ENCODE data around the gene C11orf52.

DNA sequence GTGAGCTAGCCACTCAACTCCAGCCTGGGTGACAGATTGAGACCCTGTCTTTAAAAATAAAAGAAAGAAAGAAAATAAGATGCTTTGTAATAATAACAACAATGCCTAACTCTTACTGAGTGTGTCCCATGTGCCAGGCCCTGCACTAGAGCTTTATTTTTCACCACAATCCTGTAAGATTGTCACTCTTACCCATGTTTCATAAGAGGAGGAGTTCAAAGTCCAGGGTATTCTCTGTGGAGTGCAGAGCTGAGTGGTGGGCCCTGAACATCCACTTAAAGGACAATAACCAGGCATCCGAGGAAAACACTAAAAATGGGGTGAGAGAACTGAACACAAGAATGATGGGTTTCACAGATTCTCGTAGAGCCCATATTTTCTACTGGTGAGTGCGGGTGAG, 925 bp upstream of the C11orf52 start:
- no peak for TF ChIP-seq POLR2AphosphoS5 (IDR thresholded peaks at IDR 0.05)
- TF ChIP-seq, protein P1, sequence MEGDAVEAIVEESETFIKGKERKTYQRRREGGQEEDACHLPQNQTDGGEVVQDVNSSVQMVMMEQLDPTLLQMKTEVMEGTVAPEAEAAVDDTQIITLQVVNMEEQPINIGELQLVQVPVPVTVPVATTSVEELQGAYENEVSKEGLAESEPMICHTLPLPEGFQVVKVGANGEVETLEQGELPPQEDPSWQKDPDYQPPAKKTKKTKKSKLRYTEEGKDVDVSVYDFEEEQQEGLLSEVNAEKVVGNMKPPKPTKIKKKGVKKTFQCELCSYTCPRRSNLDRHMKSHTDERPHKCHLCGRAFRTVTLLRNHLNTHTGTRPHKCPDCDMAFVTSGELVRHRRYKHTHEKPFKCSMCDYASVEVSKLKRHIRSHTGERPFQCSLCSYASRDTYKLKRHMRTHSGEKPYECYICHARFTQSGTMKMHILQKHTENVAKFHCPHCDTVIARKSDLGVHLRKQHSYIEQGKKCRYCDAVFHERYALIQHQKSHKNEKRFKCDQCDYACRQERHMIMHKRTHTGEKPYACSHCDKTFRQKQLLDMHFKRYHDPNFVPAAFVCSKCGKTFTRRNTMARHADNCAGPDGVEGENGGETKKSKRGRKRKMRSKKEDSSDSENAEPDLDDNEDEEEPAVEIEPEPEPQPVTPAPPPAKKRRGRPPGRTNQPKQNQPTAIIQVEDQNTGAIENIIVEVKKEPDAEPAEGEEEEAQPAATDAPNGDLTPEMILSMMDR (IDR thresholded peaks at IDR 0.05 in 8 of 11, conservative IDR thresholded peaks at IDR 0.05 in 3 of 11) = no peak
- TF ChIP-seq POLR2A (IDR thresholded peaks at IDR 0.05) = no peak

Data from spleen (tissue), 7 donors.